Measurements from ENCODE around the gene FLOT2. TPM values are rescaled to one million over a fixed set of nuclear protein-coding genes. Genes with fewer than 3 reads are reported as not detected.

The FLOT2 gene
- total and polyA plus RNA-seq, 2 of the 8 experiments (the other 6 are each of a cell fraction or from before 2014, with no cell fraction given) = 116 to 189 TPM

DNA sequence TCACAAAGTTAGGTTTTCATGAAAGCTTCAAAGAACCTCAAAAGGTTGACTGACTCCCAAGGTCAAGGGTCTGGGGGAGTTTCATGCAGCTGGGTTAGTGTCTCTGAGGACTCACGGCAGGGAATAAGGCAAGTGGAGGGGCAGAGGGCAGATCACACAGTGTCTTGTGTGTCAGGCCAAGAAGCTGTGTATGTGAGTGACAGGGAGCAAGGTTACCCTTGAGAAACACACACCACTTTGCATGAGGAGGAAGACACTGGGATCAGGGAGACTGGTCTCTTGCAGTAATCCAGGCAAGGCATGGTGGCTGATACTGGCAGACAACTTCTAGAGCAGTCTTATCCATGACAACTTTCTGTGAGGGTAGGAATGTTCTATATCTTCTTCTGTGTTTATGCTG is 6.3 kb downstream of the FLOT2 start:
- 88% methylated on average over 1 of the region's 1 CpG; no CpG with 5 or more reads in 1 of the 2 experiments for WGBS, 2 experiments (ENCODE audit: extremely low coverage in 1 of 2, insufficient coverage in 1 of 2, insufficient read length in 1 of 2, insufficient replicate concordance in 2 of 2, low coverage in 1 of 2, low lambda C conversion rate in 2 of 2, missing lambda C conversion rate in 1 of 2)
- H3K36me3 ChIP-seq (ENCODE audit: control insufficient read depth in 2 of 4, insufficient read depth in 4 of 4, low read length in 3 of 4) = no peaks in the 10 kb centered on the region; a peak in 2 of 8 replicates
- no peak overlapping the region for H2AFZ ChIP-seq (ENCODE audit: low read length)
- H3K9ac ChIP-seq (replicated peaks in 1 of 4; ENCODE audit: extremely low read depth in 1 of 4, low read depth in 3 of 4, low read length in 3 of 4) = no peak overlapping the region; a peak in 1 of 7 replicates
- no peaks in the 10 kb centered on the region for H3K27me3 ChIP-seq (replicated peaks in 1 of 4; ENCODE audit: control insufficient read depth in 3 of 4, extremely low read depth in 1 of 4, insufficient read depth in 3 of 4, low read length in 3 of 4)
- H3K4me1 ChIP-seq (replicated peaks in 1 of 4; ENCODE audit: control insufficient read depth in 3 of 4, insufficient read depth in 4 of 4, low read length in 3 of 4) = peaks cover 2 to 7% (median 3%) of the 10 kb centered on the region in 4 experiments; a peak in 6 of 7 replicates
- no peak overlapping the region for H2BK20ac ChIP-seq (ENCODE audit: low read length)
- ChIA-PET POLR2A (ENCODE audit: partially characterized antibody) (interaction anchor here (0.9 to 2.8 kb wide), 8 partner anchors 9 to 187 kb away, joined by 3 to 7 read pairs (median 4); no protein-coding TSS in a partner anchor), CTCF (ENCODE audit: partially characterized antibody) (interaction anchor here (0.7 to 1.8 kb wide), 6 partner anchors 8 to 128 kb away, joined by 3 to 7 read pairs (median 3); no protein-coding TSS in a partner anchor)
- FAIRE-seq (no peak), DNase-seq (ENCODE audit: low read depth in 1 of 2, low spot score in 2 of 2) (no peak)
- no peak overlapping the region for H3K27ac ChIP-seq (ENCODE audit: low read depth, low read length)
- H2BK120ac ChIP-seq (replicated peaks; ENCODE audit: low read depth, low read length) = no peak overlapping the region
- peaks cover 4 to 20% of the 10 kb centered on the region in 2 experiments for H3K79me2 ChIP-seq (ENCODE audit: control insufficient read depth in 1 of 2, insufficient read depth in 2 of 2, low read length in 2 of 2)
- H3K9me3 ChIP-seq (ENCODE audit: insufficient read depth in 2 of 2, low read depth in 1 of 2, low read length in 1 of 2) = no peaks in the 10 kb centered on the region
- no peak overlapping the region for H3K4ac ChIP-seq (replicated peaks; ENCODE audit: insufficient read length, low read depth, low read length)
- H4K5ac ChIP-seq (ENCODE audit: insufficient read length, low read depth, low read length) = no peak overlapping the region
- no peak overlapping the region for H2BK15ac ChIP-seq (ENCODE audit: low read length)
- TF ChIP-seq SP1 (IDR thresholded peaks at IDR 0.05; ENCODE audit: low read depth, low read length) (no peak), POU5F1 (IDR thresholded peaks at IDR 0.05; ENCODE audit: low read depth, low read length) (no peak), ZNF274 (IDR thresholded peaks at IDR 0.05; ENCODE audit: borderline replicate concordance, extremely low read depth, low read length) (no peak)
- peaks cover 2% of the 10 kb centered on the region; the same call in 1 of the 2 replicates for H3K23me2 ChIP-seq (ENCODE audit: low read depth, low read length)
- H3K79me1 ChIP-seq (ENCODE audit: low read depth, low read length) = peaks cover 8% of the 10 kb centered on the region
- H3K14ac ChIP-seq (ENCODE audit: insufficient read length) = no peak overlapping the region
- no peak overlapping the region for H2BK5ac ChIP-seq (ENCODE audit: low read depth, low read length)
- no peak overlapping the region for H3K56ac ChIP-seq (replicated peaks; ENCODE audit: insufficient read length, low read depth, low read length)
- no peak overlapping the region for H4K8ac ChIP-seq (ENCODE audit: extremely low read depth, insufficient read depth, low read length)
- H3K4me2 ChIP-seq (ENCODE audit: insufficient read depth in 1 of 2, low read depth in 2 of 2, low read length in 2 of 2) = no peak overlapping the region
- no peak overlapping the region for H3K4me3 ChIP-seq (ENCODE audit: extremely low read depth in 1 of 4, insufficient read depth in 2 of 4, low read depth in 3 of 4, low read length in 4 of 4)
- H2AK5ac ChIP-seq (ENCODE audit: low read depth, low read length) = no peak overlapping the region
- no peak overlapping the region for H4K91ac ChIP-seq (replicated peaks; ENCODE audit: insufficient read length, low read length)
- peaks cover 2 to 10% of the 10 kb centered on the region in 2 experiments for H4K20me1 ChIP-seq (replicated peaks in 1 of 2; ENCODE audit: control insufficient read depth in 1 of 2, insufficient read depth in 2 of 2, low read length in 2 of 2)
- no peak overlapping the region for H3K23ac ChIP-seq (ENCODE audit: insufficient read length)
- no peak overlapping the region for H3K18ac ChIP-seq (ENCODE audit: extremely low read depth, low read length)
- H2BK12ac ChIP-seq (ENCODE audit: low read depth, low read length) = no peak overlapping the region; the same call in 1 of the 2 replicates

Data from H1 (cell line).